Stimulated activated CD4-positive, alpha-beta T cell treated with anti-CD3 and anti-CD28 coated beads, TNF-alpha, amount 100 ng/mL, for 4 hours (primary cell): ENCODE measurements around the gene CNDP1.

Source experiments
- DNase-seq, 3 experiments: peaks; one replicate each; pipeline ENCODE4 v3.0.0-alpha.2; 2020; ENCODE audit warnings: low read depth in 3 of 3

CNDP1 gene

DNA sequence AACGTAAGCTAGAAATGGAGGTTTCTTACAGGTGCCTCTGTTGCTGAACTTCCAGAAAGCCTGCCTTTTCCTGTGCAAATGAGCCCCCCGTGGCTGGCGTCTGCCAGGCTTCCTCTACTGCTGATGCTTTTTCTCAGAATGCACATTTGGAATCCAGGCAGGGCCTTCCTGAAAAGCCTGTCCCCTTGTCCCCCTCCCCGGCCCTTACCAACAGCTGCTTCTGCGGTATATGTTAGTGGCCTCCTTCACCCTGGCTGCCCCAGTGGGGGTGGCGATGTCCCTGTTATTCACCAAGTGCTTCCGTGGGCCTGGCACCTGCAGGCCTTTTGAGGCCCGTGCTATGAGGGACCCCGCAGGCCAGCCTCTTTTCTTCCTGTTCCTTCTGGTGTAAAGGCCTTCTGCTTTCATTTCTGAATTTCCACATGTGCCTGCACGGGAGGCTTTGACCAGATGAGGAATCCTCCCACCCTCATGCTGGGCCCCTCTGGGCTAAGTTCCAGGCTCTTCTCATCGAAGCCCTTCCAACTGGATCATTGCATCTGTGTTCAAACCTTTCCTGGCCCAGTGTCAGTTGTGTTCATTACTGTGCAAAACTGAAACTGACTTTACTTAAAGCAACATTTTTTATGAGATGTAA, 27.7 kb upstream of the CNDP1 start:
- no peak for DNase-seq

- DNase-seq = no peak
Observed at GRCh38 chr18:74507097-74507881, 27.0 kb upstream of the CNDP1 start.

- DNase-seq = no peak
Observed at GRCh38 chr18:74507927-74508326, 26.4 kb upstream of the CNDP1 start.

DNA sequence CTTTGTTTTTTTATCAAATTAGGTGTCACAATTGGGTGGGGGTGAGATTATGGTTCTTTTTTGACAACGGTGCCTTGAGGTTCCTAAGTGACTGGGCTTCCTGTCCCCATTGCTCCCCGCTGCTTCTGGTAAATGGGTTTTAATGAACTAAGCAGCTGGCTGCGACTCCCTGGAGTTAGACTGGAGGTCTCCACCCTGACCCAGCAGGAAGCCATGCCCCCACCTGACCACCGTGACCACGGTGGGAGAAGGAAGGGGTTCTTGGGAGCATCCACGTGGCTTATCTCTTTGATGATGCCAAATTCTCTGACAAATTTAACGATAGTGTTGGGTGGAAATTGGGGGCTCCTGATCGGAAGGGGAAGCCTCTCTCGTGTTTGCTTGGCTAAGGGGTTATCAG, 25.9 kb upstream of the CNDP1 start:
- DNase-seq = no peak

- DNase-seq = no peak
Observed at GRCh38 chr18:74508821-74509225, 25.5 kb upstream of the CNDP1 start.

GRCh38 chr18:74509856-74510769, 24.2 kb upstream of the CNDP1 start:
- DNase-seq = no peak

GRCh38 chr18:74510770-74511095, 23.6 kb upstream of the CNDP1 start:
- no peak for DNase-seq

- DNase-seq = no peak
Observed at GRCh38 chr18:74511823-74512222, 22.5 kb upstream of the CNDP1 start.

DNA sequence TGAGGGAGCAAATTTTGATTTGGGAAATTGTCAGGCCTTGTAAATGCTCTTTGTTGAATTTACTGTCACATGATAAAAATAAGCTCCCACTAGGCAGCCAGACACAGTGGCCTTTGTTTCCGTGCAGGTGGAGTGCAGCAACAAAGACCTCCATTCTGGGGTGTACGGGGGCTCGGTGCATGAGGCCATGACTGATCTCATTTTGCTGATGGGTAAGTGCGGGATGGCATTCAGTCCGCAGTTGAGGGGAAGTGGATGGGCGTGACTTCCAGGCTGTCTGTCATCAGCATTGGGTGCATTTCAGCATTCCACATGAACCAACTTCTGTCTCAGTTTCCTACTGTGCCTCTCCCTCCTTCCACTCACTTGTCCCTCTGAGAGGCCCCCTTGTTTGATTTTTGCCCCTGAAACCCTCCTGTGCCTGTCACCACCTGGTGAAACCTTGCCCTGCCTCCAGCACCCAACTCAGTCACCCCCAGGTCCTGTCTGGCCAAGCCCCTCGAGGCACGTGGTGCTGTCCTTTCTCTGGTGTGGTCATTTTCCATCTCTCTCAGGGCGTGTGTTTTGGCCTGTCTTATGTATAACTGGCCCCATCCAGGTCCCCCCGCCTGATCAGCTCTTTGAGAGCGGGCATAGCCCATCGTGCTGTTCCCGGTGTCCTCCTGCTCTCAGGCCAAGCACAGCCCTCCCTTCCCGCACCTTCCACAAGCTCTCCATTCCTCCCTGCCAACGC, 21.8 kb upstream of the CNDP1 start:
- DNase-seq = no peak

DNA sequence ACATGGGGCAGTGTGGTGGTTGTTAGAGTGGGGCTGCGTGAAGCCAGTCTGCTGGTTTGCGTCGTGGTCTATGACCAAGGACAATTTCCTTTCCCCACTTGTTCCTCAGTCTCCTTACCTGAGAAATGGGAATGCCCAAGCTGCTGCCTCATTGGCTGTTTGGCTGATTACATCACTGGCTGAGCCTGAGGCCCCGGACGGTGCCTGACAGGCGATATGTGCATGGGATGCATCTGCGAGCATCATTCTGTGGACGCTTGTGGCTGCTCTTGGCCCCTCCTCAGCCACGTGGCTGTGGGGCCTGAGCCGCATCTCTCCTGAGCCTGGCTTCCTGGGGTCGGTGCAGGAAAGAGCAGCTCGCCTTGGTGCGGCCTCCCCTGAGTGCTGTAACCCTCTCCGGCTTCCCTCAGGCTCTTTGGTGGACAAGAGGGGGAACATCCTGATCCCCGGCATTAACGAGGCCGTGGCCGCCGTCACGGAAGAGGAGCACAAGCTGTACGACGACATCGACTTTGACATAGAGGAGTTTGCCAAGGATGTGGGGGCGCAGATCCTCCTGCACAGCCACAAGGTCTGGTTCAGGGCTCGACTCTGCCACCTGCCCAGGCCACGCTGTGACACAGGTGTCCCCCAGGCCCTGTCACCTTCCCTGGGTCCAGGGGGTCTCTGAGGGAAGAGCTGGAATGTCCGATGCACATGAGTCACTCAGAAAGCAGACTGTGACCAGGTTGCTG, 21.0 kb upstream of the CNDP1 start:
- DNase-seq = no peak

DNA sequence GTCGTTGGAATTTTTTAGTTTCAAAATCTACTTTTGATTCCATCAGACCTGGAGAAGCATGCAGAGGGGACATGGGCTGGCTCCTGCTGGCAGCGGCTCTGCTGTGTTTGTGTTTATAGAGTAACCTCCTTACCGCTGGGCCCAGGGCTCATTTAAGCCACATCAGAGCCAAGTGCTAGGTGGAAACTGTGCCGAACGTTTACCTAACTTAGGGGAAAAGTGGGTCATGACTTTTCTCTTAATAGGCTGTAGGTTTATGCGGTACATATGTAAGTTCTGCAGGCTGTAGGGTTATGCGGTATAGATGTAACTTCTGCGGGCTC, 20.5 kb upstream of the CNDP1 start:
- DNase-seq = no peak

DNA sequence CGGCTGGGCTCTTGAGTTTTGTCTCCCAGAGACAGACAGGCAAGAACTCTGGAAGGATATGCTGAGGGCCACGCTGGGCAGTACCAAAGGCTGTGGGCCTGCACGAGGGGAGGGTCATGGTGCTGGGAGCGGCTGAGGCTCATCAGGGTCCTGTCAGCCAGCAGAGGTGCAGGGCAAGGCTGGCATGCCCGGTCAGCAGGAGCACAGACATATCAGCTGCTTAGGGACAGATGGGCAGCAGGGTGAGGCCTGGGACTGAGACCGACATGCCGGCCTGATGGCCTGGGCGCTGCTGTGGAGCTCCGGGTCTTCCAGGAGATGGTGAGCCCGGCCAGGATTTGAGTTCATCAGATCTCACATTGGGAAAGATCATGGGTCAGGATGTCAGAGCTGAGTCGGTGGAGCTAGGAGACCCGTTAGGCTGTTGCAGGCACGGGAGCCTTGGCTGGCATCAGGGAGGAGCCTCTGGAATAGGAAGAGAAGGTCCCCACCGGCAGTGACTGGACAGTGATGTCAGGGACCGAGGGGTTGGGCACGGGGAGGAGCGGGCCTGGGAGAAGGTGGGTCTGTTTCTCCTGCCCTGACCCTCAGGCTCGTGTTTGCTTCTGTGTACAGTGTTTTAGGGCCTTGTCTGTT, 19.3 kb upstream of the CNDP1 start:
- no peak for DNase-seq

- no peak for DNase-seq
Observed at GRCh38 chr18:74515620-74516231, 18.6 kb upstream of the CNDP1 start.

DNA sequence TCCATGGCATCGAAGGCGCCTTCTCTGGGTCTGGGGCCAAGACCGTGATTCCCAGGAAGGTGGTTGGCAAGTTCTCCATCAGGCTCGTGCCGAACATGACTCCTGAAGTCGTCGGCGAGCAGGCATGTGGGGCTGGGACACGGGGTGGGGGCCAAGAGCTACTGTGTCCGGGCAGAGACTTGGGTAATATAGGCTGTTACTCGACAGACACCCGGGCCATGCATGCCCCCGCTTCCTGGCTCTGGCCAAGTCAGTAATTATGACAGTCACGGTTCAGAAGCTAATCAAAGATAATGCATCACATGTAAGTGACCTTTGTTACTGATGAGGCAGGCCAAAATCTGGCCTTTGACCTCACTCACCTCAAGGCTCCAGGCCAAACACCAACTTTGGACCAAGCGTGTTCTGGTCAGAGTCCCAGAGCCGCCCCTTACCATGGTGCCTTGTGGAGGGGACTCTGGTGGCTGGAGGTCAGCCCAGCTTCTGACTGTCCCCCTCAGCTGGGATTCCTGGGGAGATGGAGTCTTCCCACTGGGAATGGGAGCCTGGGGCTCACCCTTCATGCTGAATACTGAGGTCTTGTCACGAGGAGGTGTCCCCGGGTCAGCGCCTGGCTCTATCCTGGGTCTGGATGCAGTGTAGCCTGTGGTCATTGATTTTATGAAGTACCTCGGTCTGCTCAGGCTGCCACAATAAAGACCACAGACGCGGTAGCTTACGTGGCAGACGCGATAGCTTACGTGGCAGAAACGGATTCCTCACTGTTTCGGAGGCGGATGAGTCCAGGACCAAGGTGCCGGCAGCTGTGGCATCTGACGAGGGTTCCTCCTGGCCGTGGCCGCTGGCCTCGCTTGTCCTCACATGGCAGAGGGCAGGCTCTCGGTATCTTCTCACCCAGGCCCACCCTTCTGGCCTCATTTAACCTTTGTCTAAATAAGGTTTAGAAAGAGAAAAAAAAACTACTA, 17.7 kb upstream of the CNDP1 start:
- DNase-seq = no peak

- no peak for DNase-seq
Observed at GRCh38 chr18:74517236-74517630, 17.1 kb upstream of the CNDP1 start.

DNA sequence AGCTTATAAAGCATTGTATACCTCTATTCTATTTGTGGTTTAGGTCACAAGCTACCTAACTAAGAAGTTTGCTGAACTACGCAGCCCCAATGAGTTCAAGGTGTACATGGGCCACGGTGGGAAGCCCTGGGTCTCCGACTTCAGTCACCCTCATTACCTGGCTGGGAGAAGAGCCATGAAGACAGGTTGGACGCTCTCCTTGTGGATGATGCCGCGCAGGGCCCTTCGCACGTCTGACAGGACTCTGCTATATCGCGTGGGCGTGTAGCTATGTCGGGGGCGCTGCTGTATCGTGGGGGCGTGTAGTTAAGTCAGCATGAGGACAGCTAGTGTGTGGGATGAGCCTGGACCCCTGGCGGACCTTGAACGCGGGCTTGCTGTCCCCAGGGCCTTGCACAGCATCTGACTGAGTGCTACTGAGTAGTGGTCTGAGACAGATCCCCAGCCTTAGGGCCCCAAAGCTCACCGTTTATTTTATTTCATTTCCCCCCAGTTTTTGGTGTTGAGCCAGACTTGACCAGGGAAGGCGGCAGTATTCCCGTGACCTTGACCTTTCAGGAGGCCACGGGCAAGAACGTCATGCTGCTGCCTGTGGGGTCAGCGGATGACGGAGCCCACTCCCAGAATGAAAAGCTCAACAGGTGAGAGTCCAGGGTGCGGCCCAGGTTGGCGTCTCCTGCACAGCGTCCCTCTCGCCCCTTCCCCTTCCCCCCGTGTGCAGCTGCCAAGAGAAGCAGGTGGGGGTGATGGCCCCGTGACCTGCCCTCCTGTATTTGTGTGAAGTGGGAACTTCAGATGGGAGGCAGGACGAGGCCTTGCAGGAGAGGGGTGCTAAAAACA, 15.6 kb upstream of the CNDP1 start:
- DNase-seq = no peak

DNA sequence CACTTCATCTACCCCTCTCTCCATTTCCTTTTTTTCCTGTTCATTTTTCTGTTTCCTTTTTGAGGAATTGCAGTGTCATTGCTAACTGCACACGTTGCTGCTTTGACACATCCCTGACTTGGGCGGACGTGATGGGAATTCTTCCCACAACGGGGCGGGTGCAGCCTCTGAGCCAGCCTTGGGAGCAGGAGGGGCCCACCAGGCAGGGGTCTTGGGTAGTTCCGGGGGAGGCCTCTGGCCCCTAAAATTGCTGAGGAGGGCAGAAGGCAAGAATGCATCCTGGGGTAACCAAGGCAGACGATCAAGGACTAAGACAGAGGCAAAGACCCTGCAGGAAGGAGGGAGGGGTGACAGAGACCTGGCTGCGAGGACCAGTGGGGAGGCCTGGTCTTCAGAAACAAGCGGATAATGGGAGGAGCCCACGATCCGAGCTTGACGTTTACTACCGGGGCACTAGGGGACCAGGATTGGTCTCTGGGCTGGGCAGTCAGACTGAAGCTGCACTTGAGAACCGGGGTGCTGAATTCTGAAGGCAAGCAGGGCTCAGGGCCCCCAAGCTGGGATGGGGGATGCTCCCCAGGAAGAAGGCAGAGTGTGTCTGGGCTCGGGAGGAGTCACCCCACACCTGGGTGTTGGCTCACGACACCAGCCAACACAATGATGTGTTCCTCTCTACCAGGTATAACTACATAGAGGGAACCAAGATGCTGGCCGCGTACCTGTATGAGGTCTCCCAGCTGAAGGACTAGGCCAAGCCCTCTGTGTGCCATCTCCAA, 14.8 kb upstream of the CNDP1 start:
- no peak for DNase-seq
